ENCODE measurements around the gene PMF1. TPM values are rescaled to one million over a fixed set of nuclear protein-coding genes. Genes with fewer than 3 reads are reported as not detected.

PMF1 gene
- total and polyA plus RNA-seq, 2 of the 13 experiments (the other 11 are each of a cell fraction or from before 2014, with no cell fraction given), result 72.5 to 89.0 TPM

GRCh38 chr1:156282479-156283222 is 69.8 kb downstream of the PMF1 start, which contains the start of gene SMG5 (continued):
- TF ChIP-seq THRA (CRISPR knock-in tag; IDR thresholded peaks at IDR 0.05; ENCODE audit: borderline replicate concordance), result peak; percentile 43
- TF ChIP-seq ZNF280B (CRISPR knock-in tag; IDR thresholded peaks at IDR 0.05; ENCODE audit: borderline replicate concordance), result peak; percentile 77; the same call in 1 of the 2 replicates
- peak; percentile 75; the same call in 1 of the 2 replicates for TF ChIP-seq ZNF431 (CRISPR knock-in tag; IDR thresholded peaks at IDR 0.05; ENCODE audit: borderline replicate concordance, low read depth)
- TF ChIP-seq CEBPB (IDR thresholded peaks at IDR 0.05; ENCODE audit: borderline replicate concordance, low read depth, low read length), result no peak
- peak; percentile 95 for TF ChIP-seq TAF1 (CRISPR knock-in tag; IDR thresholded peaks at IDR 0.05)
- peak; percentile 98 for TF ChIP-seq ZNF501 (CRISPR knock-in tag; IDR thresholded peaks at IDR 0.05)
- TF ChIP-seq ZNF782 (CRISPR knock-in tag; IDR thresholded peaks at IDR 0.05; ENCODE audit: borderline replicate concordance), result peak; percentile 73; the same call in 1 of the 2 replicates
- TF ChIP-seq TBX3 (IDR thresholded peaks at IDR 0.05; ENCODE audit: borderline replicate concordance), result no peak
- peak; percentile 53; the same call in 1 of the 2 replicates for TF ChIP-seq ZNF33B (CRISPR knock-in tag; IDR thresholded peaks at IDR 0.05)
- TF ChIP-seq ATF4 (CRISPR knock-in tag; IDR thresholded peaks at IDR 0.05), result peak in 1 of 2 experiments; percentile 61; a peak in 1 of 4 replicates
- TF ChIP-seq POGK (CRISPR knock-in tag; conservative IDR thresholded peaks at IDR 0.05), result peak; percentile 42; the same call in 1 of the 2 replicates
- peak; percentile 94 for TF ChIP-seq KAT7 (CRISPR knock-in tag; IDR thresholded peaks at IDR 0.05; ENCODE audit: borderline replicate concordance)
- 0 out of 2 replicates have a peak, but pooled peaks have one; percentile 48 for TF ChIP-seq TOE1 (CRISPR knock-in tag; IDR thresholded peaks at IDR 0.05)
- TF ChIP-seq ZNF674 (CRISPR knock-in tag; IDR thresholded peaks at IDR 0.05; ENCODE audit: low read depth), result no peak
- peak; percentile 64 for TF ChIP-seq HNRNPLL (IDR thresholded peaks at IDR 0.05; ENCODE audit: low read depth, low read length, poor library complexity, severe bottlenecking)
- TF ChIP-seq ZNF275 (CRISPR knock-in tag; IDR thresholded peaks at IDR 0.05; ENCODE audit: borderline replicate concordance), result peak; percentile 66; the same call in 1 of the 2 replicates
- TF ChIP-seq FOXP1 (IDR thresholded peaks at IDR 0.05), result no peak
- TF ChIP-seq FOXP1 (CRISPR knock-in tag; IDR thresholded peaks at IDR 0.05), result no peak
- 0 out of 2 replicates have a peak, but pooled peaks have one; percentile 27 for TF ChIP-seq ZNF839 (CRISPR knock-in tag; IDR thresholded peaks at IDR 0.05; ENCODE audit: borderline replicate concordance)
- TF ChIP-seq ZNF468 (CRISPR knock-in tag; IDR thresholded peaks at IDR 0.05), result no peak
- peak; percentile 81; the same call in 1 of the 2 replicates for TF ChIP-seq ZKSCAN1 (IDR thresholded peaks at IDR 0.05; ENCODE audit: low read length)

Data from HepG2 (cell line).